ENCODE results near the gene HTR4. TPM values are rescaled to one million over a fixed set of nuclear protein-coding genes. Genes with fewer than 3 reads are reported as not detected.

Gene HTR4
- total RNA-seq, 2 experiments from 2014 or later, result not detected

GRCh38 chr5:148457183-148457620 lies 197.1 kb downstream of the HTR4 start:
- Mint-ChIP-seq H3K27me3 (peaks cover 19% of the 10 kb centered on the region), H3K9me3 (no peaks in the 10 kb centered on the region), H3K27ac (no peak overlapping the region), H3K36me3 (ENCODE audit: low read depth) (no peaks in the 10 kb centered on the region), H3K4me3 (no peak overlapping the region), H3K4me1 (ENCODE audit: low read depth) (peaks cover 15% of the 10 kb centered on the region)
- intact Hi-C loops (cut with micrococcal nuclease), result loop anchor here (5.0 kb wide), 1 partner anchor 275 kb away; no protein-coding TSS in a partner anchor
- DNase-seq (peak; percentile 46), ATAC-seq (peak; percentile 62)
- CTCF ChIA-PET, result interaction anchor here (0.9 to 1.8 kb wide), 5 partner anchors 13 to 573 kb away, joined by 3 to 8 read pairs (median 4); no protein-coding TSS in a partner anchor
- POLR2A ChIA-PET, result no interaction called here
- peak; percentile 30 for TF ChIP-seq CTCF (IDR thresholded peaks at IDR 0.05)

- POLR2A ChIA-PET, result no interaction called here
- CTCF ChIA-PET, result interaction anchor here (0.9 kb wide), 1 partner anchor 28 kb away, joined by 3 read pairs; no protein-coding TSS in a partner anchor
- H3K9me3 Mint-ChIP-seq, result no peaks in the 10 kb centered on the region
- TF ChIP-seq CTCF (IDR thresholded peaks at IDR 0.05), result no peak
- H3K27ac Mint-ChIP-seq, result no peak overlapping the region
- H3K36me3 Mint-ChIP-seq (ENCODE audit: low read depth), result no peaks in the 10 kb centered on the region
- intact Hi-C loops (cut with micrococcal nuclease), result loop anchor here (5.0 kb wide), 1 partner anchor 277 kb away; no protein-coding TSS in a partner anchor
- peaks cover 19% of the 10 kb centered on the region for H3K27me3 Mint-ChIP-seq
- H3K4me1 Mint-ChIP-seq (ENCODE audit: low read depth), result peaks cover 14% of the 10 kb centered on the region
- ATAC-seq (no peak), DNase-seq (no peak)
- no peak overlapping the region for H3K4me3 Mint-ChIP-seq
Measured at GRCh38 chr5:148455185-148455584, 199.1 kb downstream of the HTR4 start.

- ChIA-PET CTCF (interaction anchor here (1.1 to 3.3 kb wide), 2 partner anchors 275 to 277 kb away, joined by 3 to 17 read pairs; no protein-coding TSS in a partner anchor), POLR2A (interaction anchor here (0.6 kb wide), 1 partner anchor 830 kb away, joined by 3 read pairs; no protein-coding TSS in a partner anchor)
- Mint-ChIP-seq H3K27me3 (peaks cover 18% of the 10 kb centered on the region), H3K9me3 (no peaks in the 10 kb centered on the region), H3K36me3 (ENCODE audit: low read depth) (no peaks in the 10 kb centered on the region), H3K4me3 (no peak overlapping the region), H3K4me1 (ENCODE audit: low read depth) (peaks cover 8% of the 10 kb centered on the region), H3K27ac (no peak overlapping the region)
- TF ChIP-seq CTCF (IDR thresholded peaks at IDR 0.05), result no peak
- intact Hi-C loops (cut with micrococcal nuclease), result no loop called here
- no peak for ATAC-seq
- DNase-seq, result no peak
Measured at GRCh38 chr5:148454576-148454975, 199.8 kb downstream of the HTR4 start.

GRCh38 chr5:148452499-148453193 lies 201.7 kb downstream of the HTR4 start:
- ATAC-seq (no peak), DNase-seq (no peak)
- ChIA-PET CTCF (interaction anchor here (0.9 to 3.3 kb wide), 4 partner anchors 10 to 289 kb away, joined by 3 to 17 read pairs (median 4); no protein-coding TSS in a partner anchor), POLR2A (no interaction called here)
- no peaks in the 10 kb centered on the region for H3K4me1 Mint-ChIP-seq (ENCODE audit: low read depth)
- no peaks in the 10 kb centered on the region for H3K9me3 Mint-ChIP-seq
- intact Hi-C loops (cut with micrococcal nuclease), result no loop called here
- TF ChIP-seq CTCF (IDR thresholded peaks at IDR 0.05), result no peak
- H3K36me3 Mint-ChIP-seq (ENCODE audit: low read depth), result no peaks in the 10 kb centered on the region
- H3K27ac Mint-ChIP-seq, result no peak overlapping the region
- no peak overlapping the region for H3K4me3 Mint-ChIP-seq
- peaks cover 7% of the 10 kb centered on the region for H3K27me3 Mint-ChIP-seq

GRCh38 chr5:148446611-148447010 lies 207.7 kb downstream of the HTR4 start:
- intact Hi-C loops (cut with micrococcal nuclease), result no loop called here
- no peak for ATAC-seq
- Mint-ChIP-seq H3K27me3 (no peaks in the 10 kb centered on the region), H3K9me3 (no peaks in the 10 kb centered on the region), H3K4me3 (no peak overlapping the region), H3K36me3 (ENCODE audit: low read depth) (peaks cover 6% of the 10 kb centered on the region), H3K4me1 (ENCODE audit: low read depth) (peaks cover 2% of the 10 kb centered on the region), H3K27ac (no peak overlapping the region)
- DNase-seq, result no peak
- TF ChIP-seq CTCF (IDR thresholded peaks at IDR 0.05), result no peak
- ChIA-PET CTCF (interaction anchor here (10.8 kb wide), 1 partner anchor 287 kb away, joined by 214 read pairs; no protein-coding TSS in a partner anchor), POLR2A (no interaction called here)

Measured in activated CD8-positive, alpha-beta T cell treated with anti-CD3 and anti-CD28 coated beads for 36 hours (primary cell).